Panc1 (cell line): ENCODE data around the gene C5orf63.

Experiments used
- CTCF ChIP-seq: fragments of 450-650 bp; IDR thresholded peaks from 2 replicates; pipeline ENCODE4 v1.5.1; 2017; ENCODE audit warnings: mild to moderate bottlenecking
- TCF7L2 ChIP-seq: IDR thresholded peaks from 2 replicates; pipeline ENCODE4 v1.6.1; 2011; ENCODE audit warnings: mild to moderate bottlenecking, low read depth, low read length, inconsistent platforms

GRCh38 chr5:127008300-127008975, 64.9 kb downstream of the C5orf63 start:
- TF ChIP-seq CTCF (no peak), TCF7L2 (no peak)
